NCI-H2029 treated with DMSO at 0.1 percent for 48 hours (cell line): ENCODE results near the gene TIMM29.
A peak's percentile ranks its signal among the peaks of the same experiment; 100 is the strongest.

ENCODE experiments used
- DNase-seq: peaks from one replicate; lab custom pipeline; 2025; lab: John Stamatoyannopoulos, UW

Gene TIMM29

DNA sequence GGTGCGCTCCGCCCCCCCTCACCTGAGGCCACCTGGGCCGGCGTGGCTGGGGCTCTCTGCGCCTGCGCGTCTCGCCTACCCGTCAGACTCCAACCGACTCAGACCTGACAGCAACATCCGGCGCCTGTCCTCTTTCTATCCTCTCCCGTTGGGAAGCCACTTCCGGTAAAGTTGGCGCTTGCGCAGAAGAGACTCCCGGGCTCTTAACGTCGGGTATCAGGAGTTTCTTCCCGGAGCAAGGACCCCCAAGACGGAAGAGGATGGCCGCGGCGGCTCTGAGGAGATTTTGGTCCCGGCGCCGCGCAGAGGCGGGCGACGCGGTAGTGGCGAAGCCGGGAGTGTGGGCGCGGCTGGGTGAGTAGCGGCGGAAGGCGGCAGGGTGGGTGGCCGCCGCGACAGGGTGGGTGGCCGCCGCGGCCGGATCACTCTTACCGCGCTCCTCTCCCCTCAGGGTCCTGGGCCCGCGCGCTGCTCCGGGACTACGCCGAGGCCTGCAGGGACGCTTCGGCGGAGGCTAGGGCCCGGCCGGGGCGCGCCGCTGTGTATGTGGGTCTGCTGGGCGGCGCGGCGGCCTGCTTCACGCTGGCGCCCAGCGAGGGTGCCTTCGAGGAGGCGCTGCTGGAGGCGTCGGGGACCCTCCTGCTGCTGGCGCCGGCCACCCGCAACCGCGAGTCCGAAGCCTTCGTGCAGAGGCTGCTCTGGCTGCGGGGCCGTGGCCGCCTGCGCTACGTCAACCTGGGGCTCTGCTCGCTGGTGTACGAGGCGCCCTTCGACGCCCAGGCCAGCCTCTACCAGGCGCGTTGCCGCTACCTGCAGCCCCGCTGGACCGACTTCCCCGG, at the start of gene TIMM29, which contains the start of gene YIPF2:
TIMM29 (plus strand) TSS at position 249 of the 839 bp plus-strand sequence; CDS start at position 261, 12 bp downstream.
YIPF2 (minus strand) TSS at position 77 of the 839 bp plus-strand sequence. CDS start 229 bp downstream, outside the sequence.
- DNase-seq = peak; percentile 95

DNA sequence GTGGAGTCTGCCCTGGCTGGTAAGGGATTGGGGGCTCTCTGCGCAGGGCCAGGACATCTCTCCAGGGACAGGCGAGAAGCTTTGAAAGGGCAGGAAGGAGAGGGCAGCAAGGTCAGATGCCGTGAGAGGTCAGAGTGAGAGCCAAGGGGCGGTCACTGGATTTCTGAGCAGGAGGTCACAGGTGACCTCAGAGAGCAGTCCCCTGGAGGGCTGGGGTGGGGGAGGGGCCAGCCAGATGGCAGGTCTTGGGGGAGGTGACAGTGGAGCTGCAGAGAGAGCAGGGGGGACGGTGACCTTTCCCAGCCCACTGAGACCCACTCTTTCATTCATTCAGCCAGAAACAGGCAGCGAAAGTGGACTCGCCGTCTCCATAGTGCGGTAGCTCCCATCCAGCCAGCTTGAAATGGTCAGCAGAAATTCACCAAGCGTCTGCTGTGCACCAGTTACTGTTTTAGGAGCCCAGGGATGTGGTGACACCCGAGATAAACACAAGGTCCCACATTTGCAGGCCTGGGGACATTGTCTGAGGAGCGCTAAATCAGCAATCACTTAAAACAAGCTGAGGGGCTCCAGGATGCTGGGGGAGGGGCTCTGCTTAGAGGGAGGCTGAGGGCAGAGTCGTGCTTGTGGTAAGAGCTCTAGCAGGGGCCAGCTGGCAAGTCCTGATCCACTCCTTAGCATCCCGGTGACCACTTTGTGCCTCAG, 47.1 kb upstream of the TIMM29 start:
- DNase-seq = no peak

DNA sequence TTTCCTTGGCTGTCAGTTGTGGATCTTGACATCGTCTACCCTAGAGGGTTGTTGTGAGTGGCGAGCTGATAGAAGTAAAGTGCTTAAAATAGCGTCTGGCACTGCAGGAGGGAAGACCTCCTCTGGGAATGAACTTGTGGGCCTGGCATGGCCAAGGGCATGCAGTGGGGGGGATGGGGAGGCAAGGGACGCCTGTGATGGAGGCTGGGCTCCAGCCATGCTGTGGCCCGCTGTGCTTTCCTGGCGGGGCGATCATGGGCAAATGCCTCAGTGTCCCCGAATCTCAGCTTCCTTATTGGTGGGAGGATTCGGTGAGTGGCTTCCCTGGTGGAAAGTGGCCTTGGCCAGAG, 46.5 kb upstream of the TIMM29 start:
- DNase-seq = no peak

DNA sequence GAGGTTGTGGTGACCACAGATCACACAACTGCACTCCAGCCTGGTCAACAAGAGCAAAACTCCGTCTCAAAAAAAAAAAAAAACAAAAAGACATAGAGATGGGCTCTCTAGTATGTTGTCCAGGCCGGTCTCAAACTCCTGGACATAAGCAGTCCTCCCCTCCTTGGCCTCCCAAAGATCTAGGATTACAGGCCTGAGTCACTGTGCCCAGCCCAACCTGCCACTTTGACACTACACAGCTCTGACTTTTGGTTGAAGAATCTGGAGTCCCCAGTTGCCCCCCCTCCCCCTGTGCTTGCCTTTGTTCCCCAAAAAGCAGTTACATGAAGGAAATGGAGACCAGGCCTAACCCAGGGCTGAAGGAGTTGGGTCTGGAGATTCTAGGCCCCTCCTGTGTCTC, 44.3 kb upstream of the TIMM29 start:
- DNase-seq = no peak

DNA sequence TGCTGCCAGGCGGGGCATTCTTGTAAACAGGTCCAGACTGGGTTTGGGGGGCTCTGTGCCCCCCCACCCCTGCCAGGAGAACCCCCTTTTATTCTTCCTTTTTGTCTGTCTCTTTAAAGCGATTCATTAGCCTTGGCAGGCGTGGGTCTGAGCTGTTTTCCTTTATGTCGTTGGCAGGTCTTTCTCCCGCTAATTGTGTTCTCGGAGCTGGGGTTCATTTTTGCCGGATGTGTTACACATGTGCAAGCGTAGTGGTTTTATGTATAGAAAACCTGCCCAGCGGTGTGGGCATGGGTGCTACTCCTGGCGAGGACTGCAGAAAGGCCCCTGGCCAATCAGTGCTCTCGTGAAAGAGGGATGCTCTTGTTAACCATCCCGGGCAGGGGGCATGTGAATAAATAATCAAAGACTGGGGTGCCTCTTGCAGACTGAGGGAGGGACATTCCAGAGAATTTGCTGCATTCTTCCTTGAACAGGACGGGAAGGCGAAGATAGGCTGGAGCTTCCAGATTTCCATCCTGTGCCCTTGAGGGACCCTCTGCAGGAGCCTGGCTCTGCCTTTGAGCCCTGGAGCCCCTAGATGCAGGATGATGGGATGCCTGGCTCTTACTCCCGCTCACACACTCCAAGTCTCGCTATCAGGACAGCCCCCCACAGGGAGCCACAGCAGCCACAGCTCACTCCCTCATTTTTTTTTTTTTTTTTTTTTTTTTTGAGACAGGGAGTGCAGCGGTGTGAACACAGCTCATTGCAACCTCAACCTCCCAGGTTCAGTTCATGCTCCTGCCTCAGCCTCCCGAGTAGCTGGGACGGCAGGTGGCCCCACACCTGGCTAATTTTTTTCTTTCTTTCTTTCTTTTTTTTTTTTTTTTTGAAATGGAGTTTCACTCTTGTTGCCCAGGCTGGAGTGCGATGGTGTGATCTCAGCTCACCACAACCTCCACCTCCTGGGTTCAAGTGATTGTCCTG, 43.1 kb upstream of the TIMM29 start:
- DNase-seq = no peak

DNA sequence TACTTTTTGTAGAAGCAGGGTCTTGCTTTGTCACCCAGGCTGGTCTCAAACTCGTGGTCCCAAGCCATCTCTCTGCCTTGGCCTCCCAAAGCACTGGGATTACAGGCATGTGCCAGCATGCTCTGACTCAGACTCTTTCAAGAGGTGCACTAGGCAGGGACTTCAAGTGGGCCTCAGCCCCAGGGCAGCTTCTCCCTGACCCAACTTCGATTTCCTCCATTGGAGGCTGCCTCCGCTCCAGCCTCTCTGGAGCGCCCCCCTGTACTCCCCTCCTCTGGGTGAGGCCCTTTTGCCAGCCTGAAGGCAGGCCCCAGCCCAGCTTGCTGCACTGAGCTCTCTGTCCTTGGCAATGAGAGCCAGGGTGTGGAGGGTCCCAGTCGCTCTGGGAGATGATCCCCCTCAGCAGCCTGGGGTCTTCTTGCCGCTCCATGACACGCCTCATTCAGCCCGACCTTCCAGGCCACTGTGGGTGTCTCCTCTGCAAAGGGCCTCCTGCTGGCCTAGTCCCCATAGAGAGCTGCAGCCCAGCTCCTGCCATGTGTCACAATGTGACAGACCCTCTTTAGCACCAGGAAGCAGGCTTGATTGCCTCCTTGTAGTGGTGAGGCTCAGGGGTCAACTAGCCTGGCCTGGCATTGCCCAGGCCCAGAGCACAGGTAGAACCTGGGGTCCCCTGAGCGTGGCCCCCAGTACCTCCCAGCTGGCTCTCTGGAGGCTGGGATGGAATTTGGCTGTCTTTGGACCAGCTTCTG, 40.8 kb upstream of the TIMM29 start:
- no peak for DNase-seq

DNA sequence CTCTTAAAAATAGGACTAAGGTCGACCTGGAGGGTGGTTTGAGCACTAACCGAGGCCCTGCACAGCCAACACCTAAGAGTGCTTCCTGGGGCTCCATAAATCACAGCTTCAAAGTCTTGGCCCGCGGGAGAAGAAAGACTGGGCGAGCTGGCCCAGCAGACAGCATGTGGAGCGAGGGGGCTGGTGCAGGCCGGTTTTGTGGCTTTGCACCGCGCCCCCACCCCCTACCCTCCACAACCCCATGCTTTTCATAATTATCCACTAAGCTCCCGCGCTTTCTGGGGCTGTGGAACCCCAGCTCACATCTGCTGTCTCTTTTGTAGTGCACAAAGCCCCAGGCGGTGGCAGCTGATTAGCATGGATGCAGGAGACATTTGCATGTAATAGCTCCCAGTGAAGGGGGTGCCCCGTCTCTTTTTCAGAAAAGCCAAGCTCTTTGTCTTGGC, 40.2 kb upstream of the TIMM29 start:
- no peak for DNase-seq

DNA sequence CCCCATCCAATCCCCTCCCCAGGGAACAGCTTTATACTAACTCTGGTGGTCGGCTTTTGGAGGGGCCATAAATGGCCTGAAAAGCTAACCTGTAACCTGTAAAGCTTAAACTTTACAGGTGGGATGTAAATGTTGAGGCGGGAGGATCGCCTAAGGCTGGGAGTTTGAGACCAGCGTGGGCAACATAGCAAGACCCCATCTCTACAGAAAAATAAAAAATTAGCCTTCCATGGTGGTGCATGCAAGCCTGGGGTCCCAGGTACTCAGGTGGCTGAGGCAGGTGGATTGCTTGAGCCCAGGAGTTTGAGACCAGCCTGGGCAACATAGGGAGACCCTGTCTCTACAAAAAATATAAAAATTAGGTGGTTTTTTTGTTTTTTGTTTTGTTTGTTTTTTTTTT, 38.7 kb upstream of the TIMM29 start:
- no peak for DNase-seq

DNA sequence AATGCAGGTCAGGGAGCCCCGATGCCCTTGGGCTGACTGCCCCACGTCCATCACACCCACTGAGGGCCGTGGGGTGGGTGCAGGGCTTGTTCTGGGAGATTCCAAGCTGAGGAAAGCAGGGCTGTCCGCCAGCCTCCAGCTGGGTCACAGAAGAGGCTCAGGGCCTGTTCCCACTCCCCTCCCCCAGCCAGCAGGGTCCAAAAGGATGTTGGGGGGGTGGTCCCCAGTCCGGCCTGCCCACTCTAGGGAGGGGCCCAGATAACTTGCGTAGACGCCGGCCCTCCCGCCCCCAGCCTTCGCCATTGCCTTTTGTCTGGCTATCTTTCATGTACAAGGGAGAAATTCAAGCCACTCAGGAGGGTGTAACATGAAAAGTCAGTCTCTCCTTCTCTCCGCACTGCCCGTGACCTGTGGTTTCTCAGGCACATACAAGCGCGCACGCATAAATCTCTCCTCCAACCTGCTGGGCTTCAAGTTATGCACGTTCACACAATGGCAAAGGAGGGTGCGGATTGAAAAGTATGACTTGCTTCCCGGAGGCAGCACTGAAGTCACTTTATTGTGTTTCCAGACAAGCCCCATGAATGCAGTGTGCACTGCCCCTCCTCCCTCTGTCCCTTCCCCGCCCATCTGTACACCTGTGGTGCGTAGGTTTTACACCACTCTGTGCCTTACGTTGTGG, 37.1 kb upstream of the TIMM29 start:
- DNase-seq = no peak

DNA sequence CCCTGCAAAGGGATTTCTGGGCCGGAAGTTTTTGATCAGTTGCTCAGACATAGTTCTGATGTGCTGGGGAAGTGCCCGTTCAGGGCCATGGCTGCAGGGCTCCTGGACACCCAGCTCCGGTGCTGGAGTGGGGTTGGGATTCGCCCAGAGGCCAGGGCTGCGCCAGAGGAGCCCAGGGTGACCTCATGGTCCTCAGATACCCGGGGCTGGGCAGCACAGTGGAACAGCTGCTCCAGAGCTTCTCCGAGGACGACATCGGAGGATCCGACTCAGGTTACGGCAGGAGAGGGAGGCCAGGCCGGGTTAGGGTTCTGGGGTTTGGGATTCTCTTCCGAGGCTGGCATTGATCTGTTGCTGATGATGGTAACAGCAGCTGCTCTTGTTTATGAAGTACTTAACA, 36.4 kb upstream of the TIMM29 start:
- no peak for DNase-seq

DNA sequence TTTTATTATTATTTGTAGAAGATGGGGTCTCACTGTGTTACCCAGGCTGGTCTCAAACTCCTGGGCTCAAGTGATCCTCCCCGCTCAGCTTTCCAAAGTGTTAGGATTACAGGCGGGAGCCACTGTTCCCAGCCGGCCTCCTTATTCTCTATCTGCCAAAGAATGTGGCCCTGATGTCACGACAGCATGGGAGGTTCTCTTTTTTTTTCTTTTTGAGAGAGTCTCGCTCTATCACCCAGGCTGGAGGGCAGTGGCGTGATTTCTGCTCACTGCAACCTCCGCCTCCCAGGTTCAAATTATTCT, 33.7 kb upstream of the TIMM29 start:
- DNase-seq = no peak

DNA sequence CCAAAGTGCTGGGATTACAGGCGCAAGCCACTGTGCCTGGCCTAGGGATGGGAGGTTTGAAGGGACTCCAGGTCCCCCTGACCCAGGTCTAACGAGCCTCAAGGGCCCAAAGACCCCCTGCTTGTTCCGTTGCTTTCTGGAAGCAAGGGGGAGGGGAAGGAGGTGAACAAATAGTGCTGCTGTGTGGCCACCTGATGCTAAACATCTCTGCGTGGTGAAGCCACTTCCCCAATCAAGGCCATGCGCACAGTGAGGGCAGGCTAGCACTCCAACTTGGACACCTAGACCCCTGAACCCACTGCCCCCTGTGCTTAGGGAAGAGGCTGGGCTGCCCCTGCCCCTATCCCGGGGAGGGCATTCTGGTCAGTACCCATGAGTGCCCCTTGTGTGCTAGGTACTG, 33.2 kb upstream of the TIMM29 start:
- no peak for DNase-seq

DNA sequence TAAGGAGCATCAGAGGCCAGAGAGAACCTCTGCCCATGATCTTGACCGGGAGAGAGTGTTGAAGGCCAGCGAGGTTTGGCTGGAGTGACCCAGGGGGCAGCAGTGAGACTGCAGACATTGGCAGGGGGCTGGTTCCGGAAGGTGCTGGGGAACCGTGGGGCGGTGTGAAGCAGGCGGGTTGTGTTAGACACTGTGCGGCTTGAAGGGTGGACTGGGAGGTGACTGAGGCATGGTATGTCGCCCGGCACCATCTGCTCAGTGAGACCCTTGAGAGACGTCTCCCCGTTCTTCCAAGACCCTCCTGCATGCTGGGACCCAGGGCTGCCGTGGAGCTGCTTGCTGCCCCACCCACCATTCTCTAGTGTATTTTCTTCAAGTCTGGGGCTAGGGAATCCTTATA, 32.7 kb upstream of the TIMM29 start:
- DNase-seq = no peak

DNA sequence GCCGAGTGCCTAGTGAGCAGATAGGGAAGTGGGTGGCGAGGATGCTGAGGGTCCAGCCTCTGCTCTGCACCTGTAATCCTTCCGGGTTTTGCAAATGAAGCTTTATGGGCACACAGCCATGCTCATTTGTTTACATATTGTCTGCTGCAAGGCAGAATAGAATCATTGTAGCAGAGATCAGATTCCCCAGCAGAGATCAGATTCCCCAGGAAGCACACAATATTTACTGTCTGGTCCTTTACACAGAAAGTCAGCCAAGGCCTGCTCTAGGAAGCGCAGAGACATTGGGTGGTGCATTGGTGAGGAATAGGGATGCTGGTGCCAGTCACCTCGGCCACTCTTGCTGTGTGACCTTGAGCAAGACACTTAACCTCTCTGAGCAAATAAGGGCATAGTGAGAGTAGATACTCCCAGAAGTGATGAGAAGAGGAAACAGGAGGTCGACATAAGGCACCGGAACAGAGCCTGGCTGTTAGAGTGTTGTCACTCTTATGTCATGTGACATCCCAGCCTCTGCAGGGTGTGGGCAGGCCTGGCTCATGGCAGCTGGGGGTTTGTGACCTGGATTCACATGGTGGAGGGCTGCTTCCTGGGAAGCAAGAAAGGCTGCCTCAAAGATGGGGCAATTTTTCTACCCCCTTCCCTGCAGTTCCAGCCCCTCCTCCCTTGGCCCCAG, 31.6 kb upstream of the TIMM29 start:
- DNase-seq = peak; percentile 90

DNA sequence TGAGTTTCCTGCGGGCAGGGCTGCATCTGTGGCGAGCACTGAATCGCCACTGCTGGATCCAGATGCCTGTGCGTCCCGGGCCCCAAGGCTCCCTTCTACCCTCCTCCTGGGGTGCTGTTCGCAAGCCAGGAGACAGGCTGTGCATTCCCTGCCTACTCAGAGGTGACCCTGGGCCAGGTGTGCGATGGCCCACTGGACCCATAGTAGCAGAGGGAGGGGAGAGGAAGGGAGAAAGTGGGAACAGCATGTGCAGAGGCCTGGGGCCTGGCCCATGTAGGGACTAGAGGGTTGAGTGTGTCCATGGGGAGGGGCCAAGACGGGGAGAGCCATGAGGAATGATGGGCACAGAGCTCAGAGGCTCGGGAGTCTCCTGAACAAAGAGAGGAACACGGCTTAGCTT, 30.0 kb upstream of the TIMM29 start:
- no peak for DNase-seq

DNA sequence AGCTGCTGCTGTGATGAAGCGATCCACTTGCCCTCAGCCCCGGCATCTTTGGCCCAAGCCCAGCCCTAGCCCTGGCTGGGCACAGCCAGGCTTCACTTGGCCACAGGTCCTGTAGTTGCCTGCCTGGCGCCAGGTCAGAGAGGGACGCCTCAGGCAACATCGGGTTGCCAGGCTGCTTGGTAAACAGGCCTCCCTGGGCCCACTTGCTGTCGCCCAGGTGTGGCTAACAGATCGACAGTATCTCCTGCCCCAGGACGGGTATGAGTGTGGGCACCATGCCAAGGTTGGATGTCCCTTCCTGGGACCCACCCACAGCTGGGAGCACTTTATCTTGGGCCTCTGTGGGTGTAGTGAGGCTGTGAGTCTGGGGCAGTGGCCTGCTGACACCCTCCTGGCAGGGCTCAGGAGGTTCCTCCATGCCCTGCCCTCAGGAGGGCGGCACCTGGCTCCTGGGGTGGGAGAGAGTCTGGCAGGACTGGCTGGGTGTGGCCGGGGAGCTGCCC, 29.4 kb upstream of the TIMM29 start:
- DNase-seq = peak; percentile 46

DNA sequence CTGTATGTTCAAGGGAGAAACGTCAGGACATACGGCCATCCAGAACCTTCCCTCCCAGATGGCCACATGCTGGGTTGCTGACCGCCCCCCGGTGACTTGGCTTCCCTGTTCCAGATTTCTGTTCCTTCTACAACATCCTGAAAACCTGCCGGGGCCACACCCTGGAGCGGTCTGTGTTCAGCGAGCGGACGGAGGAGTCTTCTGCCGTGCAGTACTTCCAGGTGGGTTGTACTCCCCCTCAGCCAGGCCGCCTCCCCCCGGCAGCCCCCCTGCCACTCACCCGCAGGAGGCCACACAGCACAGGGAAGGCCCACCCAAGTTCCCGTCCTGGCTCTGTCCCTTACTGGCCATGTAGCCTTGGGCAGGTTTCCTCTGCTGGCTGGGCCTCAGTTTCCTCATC, 20.7 kb upstream of the TIMM29 start:
- DNase-seq = no peak

DNA sequence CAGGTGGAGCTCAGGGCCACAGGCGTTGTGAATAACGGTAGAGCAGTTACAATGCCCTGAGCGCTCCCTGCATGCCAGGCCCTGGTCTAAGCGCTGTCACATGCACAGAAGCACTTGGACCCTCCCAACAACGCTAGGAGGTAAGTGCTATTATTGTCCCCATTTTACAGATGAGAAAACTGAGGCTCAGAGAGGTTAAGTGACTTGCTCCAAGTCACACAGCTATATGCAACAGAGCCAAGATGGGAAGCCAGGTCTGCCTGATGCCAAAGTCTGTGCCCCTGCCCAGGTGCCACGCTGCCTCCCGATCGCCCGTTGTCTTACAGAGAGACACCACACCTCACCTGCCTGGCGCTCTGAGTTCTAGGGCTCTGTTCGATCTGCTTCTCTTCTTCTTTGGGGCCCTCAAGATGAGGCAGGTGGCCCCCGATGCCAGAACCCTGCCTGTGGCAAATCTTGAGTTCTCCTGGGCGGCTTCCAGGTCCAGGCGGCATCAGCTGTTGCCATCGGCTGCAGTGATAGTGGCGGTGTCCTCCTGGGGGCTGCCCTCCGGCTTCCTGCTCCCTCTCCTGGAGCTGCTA, 20.1 kb upstream of the TIMM29 start:
- no peak for DNase-seq

DNA sequence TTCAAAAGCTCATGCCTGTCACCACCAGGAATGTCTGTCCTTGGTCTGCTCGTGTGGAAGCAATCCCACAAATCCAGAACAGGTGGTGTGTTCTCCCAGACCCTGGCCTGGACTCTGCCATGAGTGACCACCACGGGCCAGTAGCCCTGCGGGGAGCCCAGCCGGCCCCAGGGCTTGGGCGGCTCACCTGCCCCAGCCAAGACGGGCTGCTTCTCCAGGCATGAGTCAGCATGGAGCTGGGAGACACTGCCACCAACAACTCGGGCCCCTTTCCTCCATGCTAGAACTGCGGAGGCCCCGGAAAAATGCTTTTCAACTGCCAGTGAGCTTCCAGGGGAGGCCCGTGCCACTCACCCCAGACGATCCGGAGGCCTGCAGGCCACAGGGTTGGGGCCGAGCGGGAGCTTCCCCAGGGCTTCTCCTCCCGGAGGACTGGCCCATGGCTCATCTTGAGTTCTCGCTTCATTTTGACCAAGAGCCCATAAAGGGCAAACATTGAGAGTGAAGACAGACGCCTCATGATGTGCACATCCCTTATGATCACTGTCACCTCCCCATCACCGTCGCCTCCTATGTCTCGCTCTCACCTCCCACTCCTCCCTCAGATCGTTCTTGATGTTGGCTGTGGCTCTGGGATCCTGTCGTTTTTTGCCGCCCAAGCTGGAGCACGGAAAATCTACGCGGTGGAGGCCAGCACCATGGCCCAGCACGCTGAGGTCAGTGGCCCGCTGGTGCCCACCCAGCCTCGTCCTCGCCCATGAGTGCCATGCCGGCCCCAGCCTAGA, 16.8 kb upstream of the TIMM29 start:
- no peak for DNase-seq
